GM23338 (cell line): ENCODE data around the gene GLYATL1B.
"Not testable (repeated sequence)": the region's sequence is repeated elsewhere in the genome, so short reads cannot be mapped to it uniquely, and the experiment has no call there.

Experiments
- CREB1 ChIP-seq: fragments of 250-450 bp; sonication (Bioruptor Pico); IDR thresholded peaks from 2 replicates; pipeline ENCODE4 v1.5.0; 2020; ENCODE audit warnings: low read depth, mild to moderate bottlenecking, moderate library complexity
- EZH2 ChIP-seq: fragments of 200-600 bp; sonication (generic); IDR thresholded peaks from one replicate; pipeline ENCODE4 v1.8.0; 2017; ENCODE audit warnings: antibody characterized with exemption, mild to moderate bottlenecking, low read depth; ENCODE audit not compliant: unreplicated experiment
- EZH2phosphoT487 ChIP-seq: fragments of 200-600 bp; sonication (generic); IDR thresholded peaks from one replicate; pipeline ENCODE4 v1.8.1; 2018; ENCODE audit warnings: antibody characterized with exemption; ENCODE audit not compliant: unreplicated experiment
- JUNB ChIP-seq: IDR thresholded peaks from one replicate; pipeline ENCODE4 v1.6.1; 2016; ENCODE audit warnings: antibody characterized with exemption; ENCODE audit not compliant: unreplicated experiment
- NANOG ChIP-seq: IDR thresholded peaks from 2 replicates; pipeline ENCODE4 v1.6.1; 2016; ENCODE audit warnings: antibody characterized with exemption, borderline replicate concordance
- POLR2AphosphoS5 ChIP-seq: IDR thresholded peaks from 2 replicates; pipeline ENCODE4 v1.6.1; 2016; ENCODE audit warnings: antibody characterized with exemption, low read depth
- STAT1 ChIP-seq: IDR thresholded peaks from one replicate; pipeline ENCODE4 v1.6.1; 2016; ENCODE audit warnings: antibody characterized with exemption; ENCODE audit not compliant: unreplicated experiment
- ZNF331 ChIP-seq: fragments of 250-450 bp; sonication (Bioruptor Pico); IDR thresholded peaks from 2 replicates; pipeline ENCODE4 v1.5.0; 2020; ENCODE audit warnings: low read depth, mild to moderate bottlenecking, moderate library complexity
- TF ChIP-seq, protein P1 (sequence below), 2 experiments: fragments of 200-600 bp in 1 of 2; sonication (generic) in 1 of 2; conservative IDR thresholded peaks; 2 replicates each; pipeline versions ENCODE4 v1.5.1 to v1.6.1; 2016 to 2017; ENCODE audit warnings: antibody characterized with exemption in 2 of 2, low read depth in 2 of 2, mild to moderate bottlenecking in 2 of 2, moderate library complexity in 1 of 2
- TF ChIP-seq, protein P2 (sequence below): IDR thresholded peaks from one replicate; pipeline ENCODE4 v1.6.1; 2018; ENCODE audit warnings: antibody characterized with exemption; ENCODE audit not compliant: unreplicated experiment
- TF ChIP-seq, protein P3 (sequence below): IDR thresholded peaks from 2 replicates; pipeline ENCODE4 v1.6.1; 2016; ENCODE audit warnings: antibody characterized with exemption
- TF ChIP-seq, protein P4 (sequence below): fragments of 250-450 bp; sonication (Bioruptor Pico); IDR thresholded peaks from 2 replicates; pipeline ENCODE4 v1.5.0; 2020; ENCODE audit warnings: mild to moderate bottlenecking, moderate library complexity

DNA sequence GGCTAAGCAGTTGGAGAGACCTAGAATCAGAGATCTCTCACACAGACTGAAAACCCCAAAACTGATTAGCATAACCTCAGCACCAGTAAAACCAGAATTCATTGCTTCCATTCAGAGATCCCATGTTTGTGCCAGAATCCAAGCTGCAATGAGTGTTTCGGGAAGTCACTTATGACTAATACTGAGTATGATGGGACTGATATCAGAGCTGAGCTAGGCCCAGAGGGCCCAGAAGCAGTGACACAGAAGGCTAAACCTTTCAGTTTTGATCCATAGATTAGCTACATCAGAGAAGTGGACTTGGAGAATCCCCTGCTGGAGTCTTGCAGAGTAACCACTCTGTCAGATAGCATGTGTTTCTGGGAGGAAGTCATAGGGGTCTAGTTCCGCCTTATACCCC lies 49.6 kb upstream of the GLYATL1B start:
- TF ChIP-seq, protein P1, sequence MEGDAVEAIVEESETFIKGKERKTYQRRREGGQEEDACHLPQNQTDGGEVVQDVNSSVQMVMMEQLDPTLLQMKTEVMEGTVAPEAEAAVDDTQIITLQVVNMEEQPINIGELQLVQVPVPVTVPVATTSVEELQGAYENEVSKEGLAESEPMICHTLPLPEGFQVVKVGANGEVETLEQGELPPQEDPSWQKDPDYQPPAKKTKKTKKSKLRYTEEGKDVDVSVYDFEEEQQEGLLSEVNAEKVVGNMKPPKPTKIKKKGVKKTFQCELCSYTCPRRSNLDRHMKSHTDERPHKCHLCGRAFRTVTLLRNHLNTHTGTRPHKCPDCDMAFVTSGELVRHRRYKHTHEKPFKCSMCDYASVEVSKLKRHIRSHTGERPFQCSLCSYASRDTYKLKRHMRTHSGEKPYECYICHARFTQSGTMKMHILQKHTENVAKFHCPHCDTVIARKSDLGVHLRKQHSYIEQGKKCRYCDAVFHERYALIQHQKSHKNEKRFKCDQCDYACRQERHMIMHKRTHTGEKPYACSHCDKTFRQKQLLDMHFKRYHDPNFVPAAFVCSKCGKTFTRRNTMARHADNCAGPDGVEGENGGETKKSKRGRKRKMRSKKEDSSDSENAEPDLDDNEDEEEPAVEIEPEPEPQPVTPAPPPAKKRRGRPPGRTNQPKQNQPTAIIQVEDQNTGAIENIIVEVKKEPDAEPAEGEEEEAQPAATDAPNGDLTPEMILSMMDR (conservative IDR thresholded peaks at IDR 0.05; ENCODE audit: low read depth in 2 of 2) = not testable (repeated sequence)
- not testable (repeated sequence) for TF ChIP-seq EZH2; EZH2phosphoT487; POLR2AphosphoS5; CREB1 (CRISPR knock-in tag); NANOG; ZNF331; JUNB; STAT1
- TF ChIP-seq, protein P2, sequence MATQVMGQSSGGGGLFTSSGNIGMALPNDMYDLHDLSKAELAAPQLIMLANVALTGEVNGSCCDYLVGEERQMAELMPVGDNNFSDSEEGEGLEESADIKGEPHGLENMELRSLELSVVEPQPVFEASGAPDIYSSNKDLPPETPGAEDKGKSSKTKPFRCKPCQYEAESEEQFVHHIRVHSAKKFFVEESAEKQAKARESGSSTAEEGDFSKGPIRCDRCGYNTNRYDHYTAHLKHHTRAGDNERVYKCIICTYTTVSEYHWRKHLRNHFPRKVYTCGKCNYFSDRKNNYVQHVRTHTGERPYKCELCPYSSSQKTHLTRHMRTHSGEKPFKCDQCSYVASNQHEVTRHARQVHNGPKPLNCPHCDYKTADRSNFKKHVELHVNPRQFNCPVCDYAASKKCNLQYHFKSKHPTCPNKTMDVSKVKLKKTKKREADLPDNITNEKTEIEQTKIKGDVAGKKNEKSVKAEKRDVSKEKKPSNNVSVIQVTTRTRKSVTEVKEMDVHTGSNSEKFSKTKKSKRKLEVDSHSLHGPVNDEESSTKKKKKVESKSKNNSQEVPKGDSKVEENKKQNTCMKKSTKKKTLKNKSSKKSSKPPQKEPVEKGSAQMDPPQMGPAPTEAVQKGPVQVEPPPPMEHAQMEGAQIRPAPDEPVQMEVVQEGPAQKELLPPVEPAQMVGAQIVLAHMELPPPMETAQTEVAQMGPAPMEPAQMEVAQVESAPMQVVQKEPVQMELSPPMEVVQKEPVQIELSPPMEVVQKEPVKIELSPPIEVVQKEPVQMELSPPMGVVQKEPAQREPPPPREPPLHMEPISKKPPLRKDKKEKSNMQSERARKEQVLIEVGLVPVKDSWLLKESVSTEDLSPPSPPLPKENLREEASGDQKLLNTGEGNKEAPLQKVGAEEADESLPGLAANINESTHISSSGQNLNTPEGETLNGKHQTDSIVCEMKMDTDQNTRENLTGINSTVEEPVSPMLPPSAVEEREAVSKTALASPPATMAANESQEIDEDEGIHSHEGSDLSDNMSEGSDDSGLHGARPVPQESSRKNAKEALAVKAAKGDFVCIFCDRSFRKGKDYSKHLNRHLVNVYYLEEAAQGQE = not testable (repeated sequence)
- TF ChIP-seq, protein P3, sequence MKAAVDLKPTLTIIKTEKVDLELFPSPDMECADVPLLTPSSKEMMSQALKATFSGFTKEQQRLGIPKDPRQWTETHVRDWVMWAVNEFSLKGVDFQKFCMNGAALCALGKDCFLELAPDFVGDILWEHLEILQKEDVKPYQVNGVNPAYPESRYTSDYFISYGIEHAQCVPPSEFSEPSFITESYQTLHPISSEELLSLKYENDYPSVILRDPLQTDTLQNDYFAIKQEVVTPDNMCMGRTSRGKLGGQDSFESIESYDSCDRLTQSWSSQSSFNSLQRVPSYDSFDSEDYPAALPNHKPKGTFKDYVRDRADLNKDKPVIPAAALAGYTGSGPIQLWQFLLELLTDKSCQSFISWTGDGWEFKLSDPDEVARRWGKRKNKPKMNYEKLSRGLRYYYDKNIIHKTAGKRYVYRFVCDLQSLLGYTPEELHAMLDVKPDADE = not testable (repeated sequence)
- TF ChIP-seq, protein P4, sequence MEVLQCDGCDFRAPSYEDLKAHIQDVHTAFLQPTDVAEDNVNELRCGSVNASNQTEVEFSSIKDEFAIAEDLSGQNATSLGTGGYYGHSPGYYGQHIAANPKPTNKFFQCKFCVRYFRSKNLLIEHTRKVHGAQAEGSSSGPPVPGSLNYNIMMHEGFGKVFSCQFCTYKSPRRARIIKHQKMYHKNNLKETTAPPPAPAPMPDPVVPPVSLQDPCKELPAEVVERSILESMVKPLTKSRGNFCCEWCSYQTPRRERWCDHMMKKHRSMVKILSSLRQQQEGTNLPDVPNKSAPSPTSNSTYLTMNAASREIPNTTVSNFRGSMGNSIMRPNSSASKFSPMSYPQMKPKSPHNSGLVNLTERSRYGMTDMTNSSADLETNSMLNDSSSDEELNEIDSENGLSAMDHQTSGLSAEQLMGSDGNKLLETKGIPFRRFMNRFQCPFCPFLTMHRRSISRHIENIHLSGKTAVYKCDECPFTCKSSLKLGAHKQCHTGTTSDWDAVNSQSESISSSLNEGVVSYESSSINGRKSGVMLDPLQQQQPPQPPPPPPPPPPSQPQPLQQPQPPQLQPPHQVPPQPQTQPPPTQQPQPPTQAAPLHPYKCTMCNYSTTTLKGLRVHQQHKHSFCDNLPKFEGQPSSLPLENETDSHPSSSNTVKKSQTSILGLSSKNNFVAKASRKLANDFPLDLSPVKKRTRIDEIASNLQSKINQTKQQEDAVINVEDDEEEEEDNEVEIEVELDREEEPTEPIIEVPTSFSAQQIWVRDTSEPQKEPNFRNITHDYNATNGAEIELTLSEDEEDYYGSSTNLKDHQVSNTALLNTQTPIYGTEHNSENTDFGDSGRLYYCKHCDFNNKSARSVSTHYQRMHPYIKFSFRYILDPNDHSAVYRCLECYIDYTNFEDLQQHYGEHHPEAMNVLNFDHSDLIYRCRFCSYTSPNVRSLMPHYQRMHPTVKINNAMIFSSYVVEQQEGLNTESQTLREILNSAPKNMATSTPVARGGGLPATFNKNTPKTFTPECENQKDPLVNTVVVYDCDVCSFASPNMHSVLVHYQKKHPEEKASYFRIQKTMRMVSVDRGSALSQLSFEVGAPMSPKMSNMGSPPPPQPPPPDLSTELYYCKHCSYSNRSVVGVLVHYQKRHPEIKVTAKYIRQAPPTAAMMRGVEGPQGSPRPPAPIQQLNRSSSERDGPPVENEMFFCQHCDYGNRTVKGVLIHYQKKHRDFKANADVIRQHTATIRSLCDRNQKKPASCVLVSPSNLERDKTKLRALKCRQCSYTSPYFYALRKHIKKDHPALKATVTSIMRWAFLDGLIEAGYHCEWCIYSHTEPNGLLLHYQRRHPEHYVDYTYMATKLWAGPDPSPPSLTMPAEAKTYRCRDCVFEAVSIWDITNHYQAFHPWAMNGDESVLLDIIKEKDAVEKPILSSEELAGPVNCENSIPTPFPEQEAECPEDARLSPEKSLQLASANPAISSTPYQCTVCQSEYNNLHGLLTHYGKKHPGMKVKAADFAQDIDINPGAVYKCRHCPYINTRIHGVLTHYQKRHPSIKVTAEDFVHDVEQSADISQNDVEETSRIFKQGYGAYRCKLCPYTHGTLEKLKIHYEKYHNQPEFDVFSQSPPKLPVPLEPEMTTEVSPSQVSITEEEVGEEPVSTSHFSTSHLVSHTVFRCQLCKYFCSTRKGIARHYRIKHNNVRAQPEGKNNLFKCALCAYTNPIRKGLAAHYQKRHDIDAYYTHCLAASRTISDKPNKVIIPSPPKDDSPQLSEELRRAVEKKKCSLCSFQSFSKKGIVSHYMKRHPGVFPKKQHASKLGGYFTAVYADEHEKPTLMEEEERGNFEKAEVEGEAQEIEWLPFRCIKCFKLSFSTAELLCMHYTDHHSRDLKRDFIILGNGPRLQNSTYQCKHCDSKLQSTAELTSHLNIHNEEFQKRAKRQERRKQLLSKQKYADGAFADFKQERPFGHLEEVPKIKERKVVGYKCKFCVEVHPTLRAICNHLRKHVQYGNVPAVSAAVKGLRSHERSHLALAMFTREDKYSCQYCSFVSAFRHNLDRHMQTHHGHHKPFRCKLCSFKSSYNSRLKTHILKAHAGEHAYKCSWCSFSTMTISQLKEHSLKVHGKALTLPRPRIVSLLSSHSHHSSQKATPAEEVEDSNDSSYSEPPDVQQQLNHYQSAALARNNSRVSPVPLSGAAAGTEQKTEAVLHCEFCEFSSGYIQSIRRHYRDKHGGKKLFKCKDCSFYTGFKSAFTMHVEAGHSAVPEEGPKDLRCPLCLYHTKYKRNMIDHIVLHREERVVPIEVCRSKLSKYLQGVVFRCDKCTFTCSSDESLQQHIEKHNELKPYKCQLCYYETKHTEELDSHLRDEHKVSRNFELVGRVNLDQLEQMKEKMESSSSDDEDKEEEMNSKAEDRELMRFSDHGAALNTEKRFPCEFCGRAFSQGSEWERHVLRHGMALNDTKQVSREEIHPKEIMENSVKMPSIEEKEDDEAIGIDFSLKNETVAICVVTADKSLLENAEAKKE = not testable (repeated sequence)
